ENCODE results near the gene PSMB3.

- peak; percentile 50 for TF ChIP-seq CTCF (IDR thresholded peaks at IDR 0.05; ENCODE audit: low read length)
- TF ChIP-seq EZH2 (IDR thresholded peaks at IDR 0.05; ENCODE audit: borderline replicate concordance, low read length) = no peak
Measured at GRCh38 chr17:38729886-38730525, 22.5 kb upstream of the PSMB3 start, which contains the start of gene CISD3.

Data from OCI-LY1 (cell line).